ENCODE data around the gene MAGI2.

The MAGI2 gene

GRCh38 chr7:78501064-78501463, 952.4 kb downstream of the MAGI2 start:
- DNase-seq (ENCODE audit: insufficient read length, low spot score): no peak

GRCh38 chr7:78499971-78500370, 953.5 kb downstream of the MAGI2 start:
- TF ChIP-seq CTCF (IDR thresholded peaks at IDR 0.05; ENCODE audit: insufficient read depth, missing control alignments): no peak
- FAIRE-seq (no peak), DNase-seq (ENCODE audit: insufficient read length, low spot score) (no peak)

More at GRCh38 chr7:78501064-78501463, 952.4 kb downstream of the MAGI2 start:
- no peak for TF ChIP-seq CTCF (IDR thresholded peaks at IDR 0.05; ENCODE audit: insufficient read depth, missing control alignments)
- FAIRE-seq: no peak

GRCh38 chr7:78499283-78499682, 954.2 kb downstream of the MAGI2 start:
- DNase-seq (ENCODE audit: insufficient read length, low spot score) (no peak), FAIRE-seq (no peak)
- TF ChIP-seq CTCF (IDR thresholded peaks at IDR 0.05; ENCODE audit: insufficient read depth, missing control alignments): no peak

- no peak for TF ChIP-seq CTCF (IDR thresholded peaks at IDR 0.05; ENCODE audit: insufficient read depth, missing control alignments)
- DNase-seq (ENCODE audit: insufficient read length, low spot score) (no peak), FAIRE-seq (no peak)
Measured at GRCh38 chr7:78497728-78498427, 955.6 kb downstream of the MAGI2 start.

GRCh38 chr7:78496096-78496630, 957.3 kb downstream of the MAGI2 start:
- FAIRE-seq (peak; percentile 6), DNase-seq (ENCODE audit: insufficient read length, low spot score) (no peak)
- no peak for TF ChIP-seq CTCF (IDR thresholded peaks at IDR 0.05; ENCODE audit: insufficient read depth, missing control alignments)

- FAIRE-seq: no peak
- DNase-seq (ENCODE audit: insufficient read length, low spot score): no peak
- TF ChIP-seq CTCF (IDR thresholded peaks at IDR 0.05; ENCODE audit: insufficient read depth, missing control alignments): no peak
Measured at GRCh38 chr7:78493401-78493800, 960.1 kb downstream of the MAGI2 start.

- no peak for TF ChIP-seq CTCF (IDR thresholded peaks at IDR 0.05; ENCODE audit: insufficient read depth, missing control alignments)
- DNase-seq (ENCODE audit: insufficient read length, low spot score) (no peak), FAIRE-seq (peak; percentile 51)
Measured at GRCh38 chr7:78492146-78492545, 961.3 kb downstream of the MAGI2 start.

Measured in D721Med (cell line).